Measurements from ENCODE around the gene NUMBL.

NUMBL gene

DNA sequence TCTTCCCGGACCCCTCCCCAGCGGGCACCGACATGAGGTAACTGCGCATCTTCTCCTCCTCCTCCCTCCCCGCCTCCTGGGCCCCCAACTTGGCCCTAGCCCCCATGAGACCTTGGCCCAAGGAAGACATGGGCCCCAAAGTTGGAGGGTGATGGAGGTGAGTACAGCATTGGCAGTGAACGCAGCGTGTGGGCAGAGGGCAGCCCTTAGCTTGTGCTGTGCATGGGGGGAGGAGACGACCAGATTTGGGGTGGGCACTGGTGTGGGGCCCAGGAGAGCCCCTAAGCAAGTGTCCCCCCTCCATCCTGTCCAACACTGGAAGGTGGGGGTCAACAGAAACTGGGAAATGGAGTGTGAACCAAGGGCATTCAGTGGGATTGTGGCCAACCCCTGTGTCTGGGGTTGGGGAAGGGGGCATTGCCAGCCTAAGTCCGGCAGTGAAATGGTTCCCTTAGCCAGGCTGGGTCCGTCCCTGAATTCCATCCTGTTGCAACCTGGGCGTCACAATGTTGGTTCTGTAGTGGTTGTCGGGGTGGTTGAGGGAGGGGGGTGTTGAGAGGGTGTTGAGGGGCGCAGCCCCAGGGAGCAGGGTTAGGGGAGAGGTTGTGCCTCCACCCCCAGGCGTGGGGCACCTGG lies 23.5 kb downstream of the NUMBL start:
- TF ChIP-seq EP300 (IDR thresholded peaks at IDR 0.05; ENCODE audit: borderline replicate concordance) (no peak), TEAD4 (IDR thresholded peaks at IDR 0.05) (no peak), RAD21 (IDR thresholded peaks at IDR 0.05; ENCODE audit: low read depth) (no peak), NFIC (IDR thresholded peaks at IDR 0.05) (no peak)
- TF ChIP-seq, protein P1, sequence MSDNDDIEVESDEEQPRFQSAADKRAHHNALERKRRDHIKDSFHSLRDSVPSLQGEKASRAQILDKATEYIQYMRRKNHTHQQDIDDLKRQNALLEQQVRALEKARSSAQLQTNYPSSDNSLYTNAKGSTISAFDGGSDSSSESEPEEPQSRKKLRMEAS (IDR thresholded peaks at IDR 0.05) = no peak
- TF ChIP-seq, protein P2, sequence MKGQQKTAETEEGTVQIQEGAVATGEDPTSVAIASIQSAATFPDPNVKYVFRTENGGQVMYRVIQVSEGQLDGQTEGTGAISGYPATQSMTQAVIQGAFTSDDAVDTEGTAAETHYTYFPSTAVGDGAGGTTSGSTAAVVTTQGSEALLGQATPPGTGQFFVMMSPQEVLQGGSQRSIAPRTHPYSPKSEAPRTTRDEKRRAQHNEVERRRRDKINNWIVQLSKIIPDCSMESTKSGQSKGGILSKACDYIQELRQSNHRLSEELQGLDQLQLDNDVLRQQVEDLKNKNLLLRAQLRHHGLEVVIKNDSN (IDR thresholded peaks at IDR 0.05) = no peak

DNA sequence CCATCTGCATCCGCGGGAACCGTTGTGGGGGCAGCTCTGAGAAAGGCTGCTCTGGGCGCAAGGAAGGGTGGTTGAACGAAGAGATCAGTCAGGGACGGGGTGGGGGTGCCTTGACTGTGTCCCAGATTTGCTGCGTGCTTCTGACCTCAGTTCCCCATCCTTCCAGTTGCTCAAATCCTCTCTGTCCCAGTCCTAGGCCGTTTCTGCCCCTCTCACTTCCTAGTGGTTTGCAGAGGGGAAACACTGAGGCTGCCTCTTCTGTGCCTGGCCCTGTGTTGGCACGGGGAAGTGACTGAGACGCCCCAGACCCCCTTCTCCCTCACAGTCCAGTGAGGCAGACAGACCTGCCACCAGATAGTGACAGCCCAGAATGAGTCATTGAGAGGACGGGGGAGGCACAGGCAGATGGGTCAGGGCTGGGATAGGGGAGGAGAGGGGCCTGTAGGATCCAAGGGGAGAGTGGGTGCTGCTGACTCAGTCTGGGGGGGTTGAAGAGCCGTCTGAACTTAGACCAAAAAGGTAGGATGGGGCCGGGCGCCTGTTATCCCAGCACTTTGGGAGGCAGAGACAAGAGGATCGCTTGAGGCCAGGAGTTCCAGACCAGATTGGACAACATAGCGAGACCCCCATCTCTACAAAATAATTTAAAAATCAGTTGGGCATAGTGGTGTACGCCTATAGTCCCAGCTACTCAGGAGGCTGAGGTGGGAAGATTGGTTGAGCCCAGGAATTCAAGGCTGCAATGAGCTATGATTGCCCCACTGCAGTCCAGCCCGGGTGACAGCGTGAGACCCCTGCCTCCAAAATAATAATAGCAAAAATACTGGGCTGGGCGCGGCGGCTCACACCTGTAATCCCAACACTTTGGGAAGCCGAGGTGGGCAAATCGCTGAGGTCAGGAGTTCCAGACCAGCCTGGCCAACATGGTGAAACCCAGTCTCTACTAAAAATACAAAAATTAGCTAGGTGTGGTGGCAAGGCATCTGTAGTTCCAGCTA lies 26.5 kb downstream of the NUMBL start:
- TF ChIP-seq CEBPB (IDR thresholded peaks at IDR 0.05) (no peak), RAD21 (IDR thresholded peaks at IDR 0.05; ENCODE audit: low read depth) (no peak), TEAD4 (IDR thresholded peaks at IDR 0.05) (no peak)

DNA sequence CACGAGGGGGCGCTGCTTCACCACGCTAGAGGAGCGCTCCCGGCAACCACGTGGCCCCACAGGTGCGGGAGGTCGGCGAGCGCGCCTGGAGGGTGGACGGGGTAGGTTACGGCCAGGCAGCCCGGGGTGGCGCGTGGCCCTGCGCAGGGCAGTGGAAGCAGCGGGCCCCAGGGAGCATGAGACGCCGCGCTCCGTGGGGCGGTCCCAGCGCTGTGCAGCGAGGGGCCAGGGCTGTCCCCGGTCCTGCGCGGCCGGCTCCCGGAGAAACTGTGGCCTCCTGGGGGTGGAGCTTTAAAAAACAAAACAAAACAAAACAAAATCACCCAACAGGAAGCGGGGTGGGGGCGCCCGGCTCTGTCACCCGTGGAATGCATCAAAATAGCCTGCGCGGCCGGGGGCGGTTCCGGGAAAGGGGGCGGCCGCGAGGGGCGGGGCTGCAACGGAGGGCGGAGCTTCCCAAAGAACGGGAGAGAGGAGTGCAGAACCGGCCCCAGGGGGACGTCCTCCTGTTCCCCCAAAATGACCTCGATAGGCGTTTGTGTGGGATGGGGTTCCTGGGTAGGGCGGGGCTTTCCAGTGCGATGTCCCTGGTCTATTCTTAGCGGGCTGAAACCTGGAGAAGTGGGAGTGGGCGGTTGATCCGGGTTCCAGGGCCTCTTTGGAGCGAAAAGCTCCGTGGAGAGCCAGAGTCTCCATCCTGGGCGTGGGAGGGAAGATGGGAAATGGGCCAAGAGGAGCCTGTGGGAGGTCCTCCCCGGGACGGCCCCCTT lies 27.3 kb downstream of the NUMBL start:
- TF ChIP-seq TCF12 (IDR thresholded peaks at IDR 0.05; ENCODE audit: low read depth) (no peak; the same call in 1 of the 2 replicates), CEBPB (IDR thresholded peaks at IDR 0.05) (no peak), TEAD4 (IDR thresholded peaks at IDR 0.05) (peak; percentile 58; the same call in 1 of the 2 replicates), NFIC (IDR thresholded peaks at IDR 0.05) (peak; percentile 17; the same call in 1 of the 2 replicates), FOXM1 (IDR thresholded peaks at IDR 0.05; ENCODE audit: borderline replicate concordance, low read depth) (peak; percentile 48; the same call in 1 of the 2 replicates), EP300 (IDR thresholded peaks at IDR 0.05; ENCODE audit: borderline replicate concordance) (no peak), RAD21 (IDR thresholded peaks at IDR 0.05; ENCODE audit: low read depth) (peak; percentile 97), ZBTB7A (IDR thresholded peaks at IDR 0.05; ENCODE audit: low read depth) (peak; percentile 50; the same call in 1 of the 2 replicates), CREB1 (IDR thresholded peaks at IDR 0.05; ENCODE audit: low read depth) (no peak), EGR1 (IDR thresholded peaks at IDR 0.05) (peak; percentile 67), YY1 (IDR thresholded peaks at IDR 0.05; ENCODE audit: low read depth) (no peak), TAF1 (IDR thresholded peaks at IDR 0.05; ENCODE audit: low read depth) (peak; percentile 34; the same call in 1 of the 2 replicates)
- TF ChIP-seq, protein P2 (IDR thresholded peaks at IDR 0.05) = peak; percentile 95
- TF ChIP-seq, protein P3, sequence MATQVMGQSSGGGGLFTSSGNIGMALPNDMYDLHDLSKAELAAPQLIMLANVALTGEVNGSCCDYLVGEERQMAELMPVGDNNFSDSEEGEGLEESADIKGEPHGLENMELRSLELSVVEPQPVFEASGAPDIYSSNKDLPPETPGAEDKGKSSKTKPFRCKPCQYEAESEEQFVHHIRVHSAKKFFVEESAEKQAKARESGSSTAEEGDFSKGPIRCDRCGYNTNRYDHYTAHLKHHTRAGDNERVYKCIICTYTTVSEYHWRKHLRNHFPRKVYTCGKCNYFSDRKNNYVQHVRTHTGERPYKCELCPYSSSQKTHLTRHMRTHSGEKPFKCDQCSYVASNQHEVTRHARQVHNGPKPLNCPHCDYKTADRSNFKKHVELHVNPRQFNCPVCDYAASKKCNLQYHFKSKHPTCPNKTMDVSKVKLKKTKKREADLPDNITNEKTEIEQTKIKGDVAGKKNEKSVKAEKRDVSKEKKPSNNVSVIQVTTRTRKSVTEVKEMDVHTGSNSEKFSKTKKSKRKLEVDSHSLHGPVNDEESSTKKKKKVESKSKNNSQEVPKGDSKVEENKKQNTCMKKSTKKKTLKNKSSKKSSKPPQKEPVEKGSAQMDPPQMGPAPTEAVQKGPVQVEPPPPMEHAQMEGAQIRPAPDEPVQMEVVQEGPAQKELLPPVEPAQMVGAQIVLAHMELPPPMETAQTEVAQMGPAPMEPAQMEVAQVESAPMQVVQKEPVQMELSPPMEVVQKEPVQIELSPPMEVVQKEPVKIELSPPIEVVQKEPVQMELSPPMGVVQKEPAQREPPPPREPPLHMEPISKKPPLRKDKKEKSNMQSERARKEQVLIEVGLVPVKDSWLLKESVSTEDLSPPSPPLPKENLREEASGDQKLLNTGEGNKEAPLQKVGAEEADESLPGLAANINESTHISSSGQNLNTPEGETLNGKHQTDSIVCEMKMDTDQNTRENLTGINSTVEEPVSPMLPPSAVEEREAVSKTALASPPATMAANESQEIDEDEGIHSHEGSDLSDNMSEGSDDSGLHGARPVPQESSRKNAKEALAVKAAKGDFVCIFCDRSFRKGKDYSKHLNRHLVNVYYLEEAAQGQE (IDR thresholded peaks at IDR 0.05; ENCODE audit: low read depth) = no peak
- TF ChIP-seq, protein P1 (IDR thresholded peaks at IDR 0.05) = peak; percentile 99

DNA sequence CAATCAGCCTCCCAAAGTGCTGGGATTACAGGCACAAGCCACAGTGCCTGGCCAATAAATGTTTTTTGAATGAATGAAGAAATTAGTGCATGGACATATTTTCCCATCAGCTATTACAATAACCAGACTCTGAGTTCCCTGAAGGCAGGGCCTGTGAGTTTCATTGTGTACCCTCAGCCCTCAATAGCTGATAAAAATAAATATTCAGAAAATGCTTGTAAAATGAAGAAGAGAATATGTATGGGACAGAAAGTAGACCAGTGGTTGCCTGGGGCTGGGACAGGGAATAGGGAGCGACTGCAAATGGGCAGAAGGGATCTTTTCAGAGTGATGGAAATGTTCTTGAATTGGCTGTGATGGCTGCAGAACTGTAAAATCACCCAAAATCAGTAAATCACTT lies 28.8 kb downstream of the NUMBL start:
- TF ChIP-seq CREB1 (IDR thresholded peaks at IDR 0.05; ENCODE audit: low read depth) (no peak), RAD21 (IDR thresholded peaks at IDR 0.05; ENCODE audit: low read depth) (no peak), EP300 (IDR thresholded peaks at IDR 0.05; ENCODE audit: borderline replicate concordance) (no peak), EGR1 (IDR thresholded peaks at IDR 0.05) (no peak), TCF12 (IDR thresholded peaks at IDR 0.05; ENCODE audit: low read depth) (no peak)

DNA sequence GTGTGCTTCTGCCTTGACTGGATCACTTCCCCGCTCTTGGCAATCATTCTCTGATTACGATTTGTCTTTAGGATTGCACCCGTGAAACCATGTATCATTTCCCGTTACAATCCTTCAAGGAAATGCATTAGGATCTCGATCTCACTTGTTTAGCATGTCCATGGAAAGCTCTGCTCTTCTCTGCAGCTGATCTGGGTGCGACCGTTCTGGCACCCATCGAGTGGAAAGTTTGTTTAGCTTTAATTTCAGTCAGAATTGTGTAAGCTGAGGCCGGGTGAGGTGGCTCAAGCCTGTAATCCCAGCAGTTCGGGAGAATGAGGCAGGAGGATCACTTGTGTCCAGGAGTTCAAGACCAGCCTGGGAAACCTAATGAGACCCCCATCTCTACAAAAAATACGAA lies 30.9 kb downstream of the NUMBL start:
- TF ChIP-seq FOXM1 (IDR thresholded peaks at IDR 0.05; ENCODE audit: borderline replicate concordance, low read depth) (no peak), TAF1 (IDR thresholded peaks at IDR 0.05; ENCODE audit: low read depth) (no peak), TCF12 (IDR thresholded peaks at IDR 0.05; ENCODE audit: low read depth) (no peak), EP300 (IDR thresholded peaks at IDR 0.05; ENCODE audit: borderline replicate concordance) (no peak), ZBTB7A (IDR thresholded peaks at IDR 0.05; ENCODE audit: low read depth) (no peak)
- TF ChIP-seq, protein P1 (IDR thresholded peaks at IDR 0.05) = no peak

DNA sequence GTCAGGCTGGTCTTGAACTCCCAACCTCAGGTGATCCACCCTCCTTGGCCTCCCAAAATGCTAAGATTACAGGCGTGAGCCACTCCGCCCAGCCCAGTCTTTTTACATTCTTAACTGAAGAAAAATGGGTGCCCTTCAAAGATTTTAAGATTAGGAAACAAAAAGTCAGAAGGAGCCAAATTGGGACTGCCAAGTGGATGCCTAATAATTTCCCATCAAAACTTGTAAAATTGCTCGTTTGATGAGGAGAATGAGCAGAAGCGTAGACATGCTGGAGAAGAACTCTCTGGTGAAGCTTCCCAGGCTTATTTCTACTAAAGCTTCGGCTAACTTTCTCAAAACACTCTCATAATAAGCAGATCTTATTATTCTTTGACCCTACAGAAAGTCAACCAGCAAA lies 31.3 kb downstream of the NUMBL start:
- TF ChIP-seq RAD21 (IDR thresholded peaks at IDR 0.05; ENCODE audit: low read depth) (no peak), YY1 (IDR thresholded peaks at IDR 0.05; ENCODE audit: low read depth) (no peak), CEBPB (IDR thresholded peaks at IDR 0.05) (no peak), TAF1 (IDR thresholded peaks at IDR 0.05; ENCODE audit: low read depth) (no peak), FOXM1 (IDR thresholded peaks at IDR 0.05; ENCODE audit: borderline replicate concordance, low read depth) (no peak), TCF12 (IDR thresholded peaks at IDR 0.05; ENCODE audit: low read depth) (no peak), EGR1 (IDR thresholded peaks at IDR 0.05) (no peak), ZBTB7A (IDR thresholded peaks at IDR 0.05; ENCODE audit: low read depth) (no peak), TEAD4 (IDR thresholded peaks at IDR 0.05) (no peak), NFIC (IDR thresholded peaks at IDR 0.05) (no peak), CREB1 (IDR thresholded peaks at IDR 0.05; ENCODE audit: low read depth) (no peak), EP300 (IDR thresholded peaks at IDR 0.05; ENCODE audit: borderline replicate concordance) (no peak)
- TF ChIP-seq, protein P2 (IDR thresholded peaks at IDR 0.05) = no peak
- TF ChIP-seq, protein P1 (IDR thresholded peaks at IDR 0.05) = no peak
- TF ChIP-seq, protein P3 (IDR thresholded peaks at IDR 0.05; ENCODE audit: low read depth) = no peak
